GM12878 (cell line): Measurements from ENCODE around the gene DENND1A. TPM values are rescaled to one million over a fixed set of nuclear protein-coding genes. Genes with fewer than 3 reads are reported as not detected.

Experiments
- ATAC-seq: fragments of 200-7000 bp; cut with Tn5 transposase; 3 replicates; pipeline ENCODE4 v1.9.1; 2020; ENCODE audit warnings: mild to moderate bottlenecking, moderate library complexity
- BruUV-seq: library from RNA; stranded (reverse); fragments of 400-500 nt; replicated peaks from 2 replicates; lab custom pipeline; 2021; lab: Mats Ljungman, UMichigan
- CTCF ChIA-PET: fragments of 300-600 bp; sonication (Branson Sonifier 250); formaldehyde crosslinking; extraction: SDS; loops from one replicate; lab custom pipeline; 2021; ENCODE audit warnings: inconsistent platforms; lab: Yijun Ruan, JAX
- POLR2A ChIA-PET: fragments of 350-600 bp; formaldehyde crosslinking; extraction: SDS; loops from one replicate; lab custom pipeline; 2021; ENCODE audit warnings: inconsistent platforms; lab: Charles Lee
- RAD21 ChIA-PET: fragments of 300-600 bp; sonication (Branson Sonifier 250); formaldehyde crosslinking; loops from one replicate; lab custom pipeline; 2023; ENCODE audit warnings: antibody characterized with exemption; ENCODE audit not compliant: unreplicated experiment; lab: Charles Lee
- SMC1A ChIA-PET: fragments of 300-600 bp; sonication (Branson Sonifier 250); formaldehyde crosslinking; loops from one replicate; lab custom pipeline; 2023; ENCODE audit not compliant: unreplicated experiment, uncharacterized antibody; lab: Charles Lee
- DNase-seq: peaks from one replicate; pipeline ENCODE4 v3.0.0-alpha.2; 2011; ENCODE audit warnings: low read depth, low spot score
- FAIRE-seq: peaks from 3 replicates; lab custom pipeline; 2011; peaks lifted over from hg19 to GRCh38; lab: Jason Lieb, UNC
- H2AFZ ChIP-seq: 2 replicates; pipeline ENCODE4 v1.6.0; 2011; ENCODE audit warnings: low read depth, low read length, control low read depth; ENCODE audit not compliant: control insufficient read depth
- H3K27ac ChIP-seq: 2 replicates; pipeline ENCODE4 v1.5.1; 2011; ENCODE audit warnings: control low read depth; ENCODE audit not compliant: control insufficient read depth, insufficient read depth
- H3K27me3 ChIP-seq, 2 experiments: replicated peaks in 1 of 2; 2 replicates each; pipeline versions ENCODE4 v1.6.0 to v1.6.1; 2011; ENCODE audit warnings: low read length in 1 of 2; ENCODE audit not compliant: control insufficient read depth in 2 of 2, insufficient read depth in 2 of 2
- H3K36me3 ChIP-seq, 2 experiments: 2 replicates each; pipeline ENCODE4 v1.5.1; 2011; ENCODE audit warnings: low read length in 1 of 2; ENCODE audit not compliant: control insufficient read depth in 2 of 2, insufficient read depth in 2 of 2
- H3K4me1 ChIP-seq: 2 replicates; pipeline ENCODE4 v1.6.1; 2011; ENCODE audit warnings: mild to moderate bottlenecking, low read length, moderate library complexity, mixed read lengths; ENCODE audit not compliant: control insufficient read depth, insufficient read depth
- H3K4me2 ChIP-seq: 2 replicates; pipeline ENCODE4 v1.6.0; 2011; ENCODE audit warnings: control low read depth; ENCODE audit not compliant: control insufficient read depth, insufficient read depth
- H3K4me3 ChIP-seq: fragments of 200-600 bp; sonication (generic); 2 replicates; pipeline ENCODE4 v1.5.1; 2016
- H3K79me2 ChIP-seq: 2 replicates; pipeline ENCODE4 v1.6.0; 2011; ENCODE audit warnings: low read length; ENCODE audit not compliant: control insufficient read depth, insufficient read depth
- H3K9ac ChIP-seq: 2 replicates; pipeline ENCODE4 v1.8.0; 2011; ENCODE audit warnings: low read length, control low read depth, mixed read lengths; ENCODE audit not compliant: control insufficient read depth, insufficient read depth
- H3K9me3 ChIP-seq: replicated peaks from 3 replicates; pipeline ENCODE4 v1.5.1; 2011; ENCODE audit warnings: mild to moderate bottlenecking, low read length; ENCODE audit not compliant: control insufficient read depth, insufficient read depth
- H4K20me1 ChIP-seq: 2 replicates; pipeline ENCODE4 v1.6.0; 2011; ENCODE audit not compliant: control insufficient read depth, insufficient read depth
- BCL11A ChIP-seq: IDR thresholded peaks from 2 replicates; pipeline ENCODE4 v1.6.1; 2011; ENCODE audit warnings: low read depth, low read length
- E2F4 ChIP-seq: IDR thresholded peaks from 2 replicates; pipeline ENCODE4 v1.6.1; 2012; ENCODE audit warnings: low read depth, low read length, improper control_type of control experiment
- EED ChIP-seq: sonication (generic); IDR thresholded peaks from 2 replicates; pipeline ENCODE4 v1.6.1; 2016; ENCODE audit warnings: antibody characterized with exemption, low read depth
- MTA3 ChIP-seq: IDR thresholded peaks from 2 replicates; pipeline ENCODE4 v1.6.1; 2012; ENCODE audit warnings: low read length, inconsistent platforms, borderline replicate concordance
- NFIC ChIP-seq: IDR thresholded peaks from 2 replicates; pipeline ENCODE4 v1.6.1; 2012; ENCODE audit warnings: low read depth, mild to moderate bottlenecking, inconsistent platforms, low read length, moderate library complexity
- SREBF1 ChIP-seq: IDR thresholded peaks from 2 replicates; pipeline ENCODE4 v1.6.1; 2012; ENCODE audit warnings: mild to moderate bottlenecking, low read length
- YBX1 ChIP-seq: fragments of 450-650 bp; IDR thresholded peaks from 2 replicates; pipeline ENCODE4 v1.6.1; 2016; ENCODE audit warnings: antibody characterized with exemption
- ZNF207 ChIP-seq: fragments of 450-650 bp; IDR thresholded peaks from 2 replicates; pipeline ENCODE4 v1.6.1; 2014; ENCODE audit warnings: antibody characterized with exemption, mild to moderate bottlenecking, borderline replicate concordance
- ZNF217 ChIP-seq: fragments of 450-650 bp; IDR thresholded peaks from 2 replicates; pipeline ENCODE4 v1.6.1; 2017; ENCODE audit warnings: antibody characterized with exemption, mild to moderate bottlenecking
- WGBS: methylation state at CpG from one replicate; pipeline ENCODE4 v1.1.6; 2016; ENCODE audit warnings: low lambda C conversion rate; ENCODE audit not compliant: insufficient replicate concordance, insufficient coverage; ENCODE audit errors: missing lambda C conversion rate; 5-methylcytosine and 5-hydroxymethylcytosine counted together
- in situ Hi-C: fragments of 300-500 bp; cut with MboI; formaldehyde crosslinking; loops from 9 replicates; pipeline ENCODE4 v1.14.3; 2018; ENCODE audit warnings: mixed read lengths
- intact Hi-C: fragments of 100-400 bp; cut with micrococcal nuclease; formaldehyde crosslinking; loops from one replicate; pipeline ENCODE4 v1.14.2; 2022; ENCODE audit not compliant: unreplicated experiment
- polyA plus RNA-seq, 11 experiments: library from polyadenylated mRNA; depleted of rRNA in 4 of 11; unstranded in 6 of 11; stranded (reverse) in 5 of 11; fragments of >200 nt; fragmentation: Nextera tagmentation in 4 of 11; fragmentation: Illumina TruSeq in 1 of 11; extraction: Ambion mirVana in 4 of 11; extraction: Trizol in 1 of 11; gene quantifications; 1 replicate in 1 of 11; 2 replicates in 10 of 11; pipeline versions ENCODE4 v1.2.1 to v1.2.3, GENCODE V29; 2011 to 2016; ENCODE audit warnings: inconsistent platforms in 2 of 11, missing spikeins in 2 of 11, low read depth in 1 of 11
- total RNA-seq, 4 experiments: library from RNA; depleted of rRNA in 3 of 4; stranded (reverse); fragments of >200 nt in 3 of 4; fragmentation: Illumina TruSeq in 1 of 4; extraction: Trizol in 1 of 4; gene quantifications; 2 replicates each; pipeline versions ENCODE4 v1.2.1 to v1.2.3, GENCODE V29; 2013 to 2021
- TF ChIP-seq, protein P1 (sequence below): fragments of 450-650 bp; IDR thresholded peaks from 2 replicates; pipeline ENCODE4 v1.6.1; 2017; ENCODE audit warnings: mild to moderate bottlenecking, moderate library complexity

The DENND1A gene
- total and polyA plus RNA-seq, 10 of the 15 experiments (the other 5 are each of a cell fraction or from before 2014, with no cell fraction given) = 14.1 to 48.6 (median 35.2) TPM

- TF ChIP-seq, protein P1, sequence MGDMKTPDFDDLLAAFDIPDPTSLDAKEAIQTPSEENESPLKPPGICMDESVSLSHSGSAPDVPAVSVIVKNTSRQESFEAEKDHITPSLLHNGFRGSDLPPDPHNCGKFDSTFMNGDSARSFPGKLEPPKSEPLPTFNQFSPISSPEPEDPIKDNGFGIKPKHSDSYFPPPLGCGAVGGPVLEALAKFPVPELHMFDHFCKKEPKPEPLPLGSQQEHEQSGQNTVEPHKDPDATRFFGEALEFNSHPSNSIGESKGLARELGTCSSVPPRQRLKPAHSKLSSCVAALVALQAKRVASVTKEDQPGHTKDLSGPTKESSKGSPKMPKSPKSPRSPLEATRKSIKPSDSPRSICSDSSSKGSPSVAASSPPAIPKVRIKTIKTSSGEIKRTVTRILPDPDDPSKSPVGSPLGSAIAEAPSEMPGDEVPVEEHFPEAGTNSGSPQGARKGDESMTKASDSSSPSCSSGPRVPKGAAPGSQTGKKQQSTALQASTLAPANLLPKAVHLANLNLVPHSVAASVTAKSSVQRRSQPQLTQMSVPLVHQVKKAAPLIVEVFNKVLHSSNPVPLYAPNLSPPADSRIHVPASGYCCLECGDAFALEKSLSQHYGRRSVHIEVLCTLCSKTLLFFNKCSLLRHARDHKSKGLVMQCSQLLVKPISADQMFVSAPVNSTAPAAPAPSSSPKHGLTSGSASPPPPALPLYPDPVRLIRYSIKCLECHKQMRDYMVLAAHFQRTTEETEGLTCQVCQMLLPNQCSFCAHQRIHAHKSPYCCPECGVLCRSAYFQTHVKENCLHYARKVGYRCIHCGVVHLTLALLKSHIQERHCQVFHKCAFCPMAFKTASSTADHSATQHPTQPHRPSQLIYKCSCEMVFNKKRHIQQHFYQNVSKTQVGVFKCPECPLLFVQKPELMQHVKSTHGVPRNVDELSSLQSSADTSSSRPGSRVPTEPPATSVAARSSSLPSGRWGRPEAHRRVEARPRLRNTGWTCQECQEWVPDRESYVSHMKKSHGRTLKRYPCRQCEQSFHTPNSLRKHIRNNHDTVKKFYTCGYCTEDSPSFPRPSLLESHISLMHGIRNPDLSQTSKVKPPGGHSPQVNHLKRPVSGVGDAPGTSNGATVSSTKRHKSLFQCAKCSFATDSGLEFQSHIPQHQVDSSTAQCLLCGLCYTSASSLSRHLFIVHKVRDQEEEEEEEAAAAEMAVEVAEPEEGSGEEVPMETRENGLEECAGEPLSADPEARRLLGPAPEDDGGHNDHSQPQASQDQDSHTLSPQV = no peak
Measured at GRCh38 chr9:123682746-123683145, 247.2 kb downstream of the DENND1A start (continued).

DNA sequence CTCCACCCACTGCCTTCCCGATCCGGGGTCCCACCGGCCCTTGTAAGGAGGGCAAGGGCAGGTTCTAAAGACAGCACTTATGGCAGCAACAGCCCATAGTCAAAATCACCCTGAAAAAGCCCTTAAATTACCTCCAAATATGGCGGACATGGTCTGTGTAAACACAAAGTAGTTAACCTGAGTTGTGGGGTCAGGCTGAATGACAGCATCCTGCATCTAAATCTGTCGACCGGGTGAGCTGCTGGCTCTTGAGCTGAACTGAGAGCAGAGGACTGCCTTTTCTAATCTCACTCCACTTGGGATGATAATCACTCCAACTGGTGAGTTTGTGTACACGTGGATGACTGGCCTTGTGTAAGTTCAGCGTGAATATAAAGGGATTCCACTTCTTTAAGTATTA is 249.6 kb downstream of the DENND1A start:
- H3K9ac ChIP-seq = no peak overlapping the region
- RAD21 ChIA-PET = interaction anchor here (0.6 to 3.2 kb wide), 11 partner anchors 13 to 360 kb away, joined by 3 to 22 read pairs (median 10); no protein-coding TSS in a partner anchor
- no peaks in the 10 kb centered on the region for H3K9me3 ChIP-seq
- no peak for TF ChIP-seq EED
- no peak for TF ChIP-seq YBX1
- TF ChIP-seq SREBF1 = no peak
- TF ChIP-seq BCL11A = no peak
- no peak for TF ChIP-seq MTA3
- TF ChIP-seq ZNF207 = no peak
- no peak for TF ChIP-seq E2F4
- no peak for TF ChIP-seq NFIC
- TF ChIP-seq ZNF217 = no peak
- peak overlapping the region; percentile 72; the same call in 1 of the 2 replicates for H3K4me2 ChIP-seq
- no peak overlapping the region for H3K4me3 ChIP-seq
- ATAC-seq (no peak), DNase-seq (no peak), FAIRE-seq (no peak)
- H3K79me2 ChIP-seq = no peaks in the 10 kb centered on the region
- H3K27me3 ChIP-seq = no peaks in the 10 kb centered on the region
- peaks cover 39% of the 10 kb centered on the region for H3K4me1 ChIP-seq
- H4K20me1 ChIP-seq = no peaks in the 10 kb centered on the region
- intact Hi-C loops = no loop called here
- H3K27ac ChIP-seq = peak overlapping the region; percentile 72
- POLR2A ChIA-PET = interaction anchor here (1.0 to 1.6 kb wide), 2 partner anchors 12 to 19 kb away, joined by 5 read pairs; no protein-coding TSS in a partner anchor
- CTCF ChIA-PET = interaction anchor here (0.8 to 1.6 kb wide), 3 partner anchors 43 to 136 kb away, joined by 3 to 4 read pairs (median 3); no protein-coding TSS in a partner anchor
- no peak overlapping the region for H2AFZ ChIP-seq
- SMC1A ChIA-PET = interaction anchor here (0.6 to 3.8 kb wide), 15 partner anchors 12 to 317 kb away, joined by 3 to 22 read pairs (median 6); no protein-coding TSS in a partner anchor
- BruUV-seq = no TSS peak
- in situ Hi-C loops = no loop called here
- 93% methylated on average over 8 of the region's 8 CpGs for WGBS
- no peaks in the 10 kb centered on the region; a peak in 2 of 4 replicates for H3K36me3 ChIP-seq
